A549 (cell line): ENCODE data around the gene RELN.

ENCODE experiments used
- CBX2 ChIP-seq: fragments of 200-600 bp; sonication (generic); IDR thresholded peaks from 2 replicates; pipeline ENCODE4 v1.6.1; 2016; ENCODE audit warnings: low read depth, mild to moderate bottlenecking, borderline replicate concordance
- CTCF ChIP-seq: fragments of >200 bp; sonication (Bioruptor Twin); formaldehyde crosslinking; IDR thresholded peaks from 3 replicates; pipeline ENCODE4 v1.5.1; 2016
- EHF ChIP-seq: fragments of 250-450 bp; sonication (Bioruptor Pico); IDR thresholded peaks from 2 replicates; pipeline ENCODE4 v1.5.0; 2020; ENCODE audit warnings: mild to moderate bottlenecking
- POLR2A ChIP-seq: IDR thresholded peaks from 2 replicates; pipeline ENCODE4 v1.6.1; 2012; ENCODE audit warnings: mild to moderate bottlenecking, low read length
- ZC3H11A ChIP-seq: fragments of 450-650 bp; IDR thresholded peaks from 2 replicates; pipeline ENCODE4 v1.6.1; 2014; ENCODE audit warnings: antibody characterized with exemption, mild to moderate bottlenecking

DNA sequence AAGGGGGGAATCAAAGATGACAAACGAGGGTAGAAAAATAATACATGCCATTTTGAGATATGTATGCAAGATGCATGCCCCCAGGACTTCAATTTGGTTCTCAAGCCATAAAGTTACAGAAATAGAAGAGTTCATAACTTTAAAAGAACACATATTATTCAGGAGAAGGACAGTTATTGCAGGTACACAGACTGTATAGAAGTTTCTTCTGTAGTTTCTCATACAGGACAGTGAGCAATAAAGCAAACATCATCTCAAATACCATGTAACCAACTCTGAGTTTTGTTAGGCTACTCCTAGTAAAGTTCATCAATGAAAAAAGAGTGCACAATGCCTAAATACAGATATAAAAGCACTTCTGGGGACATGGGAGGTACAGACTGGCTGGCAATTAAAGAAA, 226.6 kb downstream of the RELN start:
- TF ChIP-seq POLR2A (no peak), CTCF (no peak), EHF (CRISPR knock-in tag) (no peak), CBX2 (no peak), ZC3H11A (no peak)
